Measurements from ENCODE around the gene EDA.

The EDA gene

DNA sequence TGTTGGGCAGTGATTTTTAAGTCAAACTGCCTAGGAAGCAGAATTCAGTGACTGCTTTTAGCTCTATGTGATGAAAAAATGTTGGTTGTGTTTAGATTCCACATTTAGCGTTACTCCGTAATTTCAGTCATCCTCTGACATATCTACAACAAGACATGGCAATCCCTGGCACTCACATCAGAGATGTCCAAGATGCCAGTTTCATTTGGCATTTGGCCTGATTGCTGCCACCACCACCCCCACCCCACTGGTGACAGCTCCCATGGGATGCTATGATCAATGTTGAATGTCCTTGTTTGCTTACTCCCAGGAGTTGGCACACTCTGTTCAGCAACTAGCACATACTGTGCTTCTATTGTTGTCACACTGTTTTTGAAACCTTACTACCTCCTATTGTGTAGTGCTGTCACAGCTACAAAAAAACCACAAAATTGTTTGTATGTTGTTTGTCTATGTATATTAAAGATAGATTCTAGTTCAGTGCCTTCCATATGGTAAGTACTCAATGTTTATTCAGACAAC is 332.4 kb downstream of the EDA start:
- Histone ChIP-seq H3K27me3 (ENCODE audit: control insufficient read depth, insufficient read depth, low read length) (no peaks in the 10 kb centered on the region), H3K9me3 (ENCODE audit: control insufficient read depth, insufficient read depth, low read length) (peaks cover 72% of the 10 kb centered on the region), H3K27ac (ENCODE audit: low read depth, low read length) (no peak overlapping the region)

DNA sequence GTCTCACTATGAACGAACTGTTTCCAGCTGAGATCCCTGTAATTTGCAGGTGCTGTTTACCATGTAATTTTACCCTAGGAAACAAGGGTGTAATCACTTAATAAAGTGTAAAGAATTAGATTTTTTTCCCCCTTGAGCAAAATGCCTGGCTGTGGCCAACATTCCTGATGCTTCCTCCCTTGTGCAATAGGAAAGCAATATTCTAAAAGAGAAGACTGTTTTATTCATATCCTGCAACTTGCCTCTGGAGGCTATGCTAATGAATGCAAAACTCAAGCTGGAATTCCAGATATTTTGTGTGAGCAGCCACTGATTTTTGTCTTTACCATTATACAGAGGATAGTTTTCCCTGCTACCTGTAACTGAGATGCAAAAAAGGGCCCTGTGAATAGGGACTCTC is 335.8 kb downstream of the EDA start:
- H3K4me3 ChIP-seq (ENCODE audit: low read depth, low read length) = no peak overlapping the region
- peaks cover 52% of the 10 kb centered on the region for H3K9me3 ChIP-seq (ENCODE audit: control insufficient read depth, insufficient read depth, low read length)
- no peaks in the 10 kb centered on the region for H3K27me3 ChIP-seq (ENCODE audit: control insufficient read depth, insufficient read depth, low read length)
- no peak overlapping the region for H3K9ac ChIP-seq (ENCODE audit: low read depth, low read length)
- H3K27ac ChIP-seq (ENCODE audit: low read depth, low read length) = no peak overlapping the region
- no peaks in the 10 kb centered on the region; the same call in 1 of the 2 replicates for H3K4me1 ChIP-seq (ENCODE audit: control insufficient read depth, insufficient read depth, low read length)
- no peaks in the 10 kb centered on the region for H3K36me3 ChIP-seq (ENCODE audit: control insufficient read depth, insufficient read depth, low read length)

More for the DNA sequence above, 332.4 kb downstream of the EDA start:
- Histone ChIP-seq H3K36me3 (ENCODE audit: control insufficient read depth, insufficient read depth, low read length) (no peaks in the 10 kb centered on the region), H3K4me1 (ENCODE audit: control insufficient read depth, insufficient read depth, low read length) (no peaks in the 10 kb centered on the region; the same call in 1 of the 2 replicates), H3K9ac (ENCODE audit: low read depth, low read length) (no peak overlapping the region), H3K4me3 (ENCODE audit: low read depth, low read length) (no peak overlapping the region)

DNA sequence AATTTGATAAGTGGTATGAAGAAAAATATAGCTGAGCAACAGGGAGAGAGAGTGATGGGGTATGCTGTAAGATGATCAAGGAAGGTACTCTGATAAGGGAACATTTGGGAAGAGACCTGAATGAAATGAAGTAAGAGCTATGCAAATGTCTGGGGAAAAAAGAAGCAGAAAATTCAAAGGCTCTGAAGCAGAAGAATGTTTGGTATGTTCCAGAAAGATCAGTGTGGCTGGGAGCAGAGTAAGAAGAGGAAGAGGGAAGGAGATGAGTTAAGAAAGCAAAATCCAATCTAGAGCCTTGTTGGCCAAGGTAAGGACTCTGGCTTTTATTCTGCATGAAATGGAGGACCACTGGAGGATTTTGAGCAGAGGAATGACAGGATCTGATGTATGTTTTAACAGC is 343.8 kb downstream of the EDA start:
- peaks cover 5% of the 10 kb centered on the region; the same call in 1 of the 2 replicates for H3K4me1 ChIP-seq (ENCODE audit: control insufficient read depth, insufficient read depth, low read length)
- H3K4me3 ChIP-seq (ENCODE audit: low read depth, low read length) = no peak overlapping the region
- H3K9me3 ChIP-seq (ENCODE audit: control insufficient read depth, insufficient read depth, low read length) = peaks cover 30% of the 10 kb centered on the region
- H3K27me3 ChIP-seq (ENCODE audit: control insufficient read depth, insufficient read depth, low read length) = no peaks in the 10 kb centered on the region
- no peak overlapping the region for H3K9ac ChIP-seq (ENCODE audit: low read depth, low read length)
- H3K27ac ChIP-seq (ENCODE audit: low read depth, low read length) = no peak overlapping the region
- no peaks in the 10 kb centered on the region for H3K36me3 ChIP-seq (ENCODE audit: control insufficient read depth, insufficient read depth, low read length)

DNA sequence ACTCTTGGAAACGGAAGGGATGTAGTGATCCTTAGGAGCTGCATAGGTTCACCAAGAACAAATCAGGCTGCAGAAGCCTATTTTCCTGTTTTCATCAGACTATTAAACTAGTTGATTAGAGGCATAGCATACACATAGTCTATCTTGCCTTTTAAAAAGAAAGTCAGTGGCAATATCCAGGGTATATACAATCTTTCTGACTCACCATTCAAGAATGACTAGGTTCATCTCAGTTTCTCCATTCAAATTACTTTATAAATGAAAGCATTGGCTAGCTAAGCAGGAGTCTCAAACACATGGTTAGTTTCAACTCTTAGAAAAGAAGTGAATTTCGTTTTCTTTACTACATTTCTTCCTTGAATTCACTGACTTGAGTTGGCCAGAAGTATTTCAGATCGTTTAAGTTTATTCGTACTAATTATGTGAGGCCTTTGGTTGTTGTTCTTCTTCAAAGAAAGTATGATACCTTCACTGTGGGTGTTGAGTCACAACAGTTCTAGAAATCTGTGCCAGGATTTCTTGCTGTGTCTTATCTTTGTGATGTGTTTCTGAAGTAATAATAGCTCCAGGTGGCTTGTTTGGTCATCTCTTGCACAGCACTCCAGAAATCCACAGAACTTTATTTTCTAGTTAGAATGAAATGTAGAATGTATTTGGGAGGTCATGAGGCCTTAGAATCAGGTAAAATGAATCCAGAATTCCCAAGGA is 345.6 kb downstream of the EDA start:
- Histone ChIP-seq H3K9me3 (ENCODE audit: control insufficient read depth, insufficient read depth, low read length) (peaks cover 30% of the 10 kb centered on the region), H3K27ac (ENCODE audit: low read depth, low read length) (no peak overlapping the region), H3K9ac (ENCODE audit: low read depth, low read length) (no peak overlapping the region), H3K4me3 (ENCODE audit: low read depth, low read length) (no peak overlapping the region), H3K4me1 (ENCODE audit: control insufficient read depth, insufficient read depth, low read length) (peaks cover 5% of the 10 kb centered on the region; the same call in 1 of the 2 replicates), H3K36me3 (ENCODE audit: control insufficient read depth, insufficient read depth, low read length) (no peaks in the 10 kb centered on the region), H3K27me3 (ENCODE audit: control insufficient read depth, insufficient read depth, low read length) (no peaks in the 10 kb centered on the region)

DNA sequence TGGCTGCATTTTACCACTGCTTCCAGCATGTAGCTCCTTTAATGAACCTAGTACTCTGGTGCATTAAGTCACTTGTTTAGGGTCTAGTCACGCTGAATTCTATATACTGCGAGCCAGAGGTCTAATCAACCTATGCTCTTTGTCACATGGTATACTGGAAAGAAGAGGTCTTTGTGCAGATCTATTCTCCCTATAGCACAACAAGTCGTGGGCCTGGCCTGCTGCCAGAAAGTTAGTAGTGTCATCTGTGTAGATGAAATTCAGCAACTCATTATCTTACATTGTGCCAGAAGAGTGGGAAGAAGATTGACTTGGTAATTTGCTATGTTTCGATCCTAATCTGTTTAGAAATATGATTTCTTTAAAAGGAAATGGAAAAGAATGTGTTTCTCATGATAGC is 353.0 kb downstream of the EDA start:
- no peak overlapping the region for H3K27ac ChIP-seq (ENCODE audit: low read depth, low read length)
- H3K9me3 ChIP-seq (ENCODE audit: control insufficient read depth, insufficient read depth, low read length) = peaks cover 26% of the 10 kb centered on the region
- no peak overlapping the region for H3K9ac ChIP-seq (ENCODE audit: low read depth, low read length)
- H3K4me3 ChIP-seq (ENCODE audit: low read depth, low read length) = no peak overlapping the region
- H3K27me3 ChIP-seq (ENCODE audit: control insufficient read depth, insufficient read depth, low read length) = no peaks in the 10 kb centered on the region
- no peaks in the 10 kb centered on the region for H3K4me1 ChIP-seq (ENCODE audit: control insufficient read depth, insufficient read depth, low read length)
- no peaks in the 10 kb centered on the region for H3K36me3 ChIP-seq (ENCODE audit: control insufficient read depth, insufficient read depth, low read length)

DNA sequence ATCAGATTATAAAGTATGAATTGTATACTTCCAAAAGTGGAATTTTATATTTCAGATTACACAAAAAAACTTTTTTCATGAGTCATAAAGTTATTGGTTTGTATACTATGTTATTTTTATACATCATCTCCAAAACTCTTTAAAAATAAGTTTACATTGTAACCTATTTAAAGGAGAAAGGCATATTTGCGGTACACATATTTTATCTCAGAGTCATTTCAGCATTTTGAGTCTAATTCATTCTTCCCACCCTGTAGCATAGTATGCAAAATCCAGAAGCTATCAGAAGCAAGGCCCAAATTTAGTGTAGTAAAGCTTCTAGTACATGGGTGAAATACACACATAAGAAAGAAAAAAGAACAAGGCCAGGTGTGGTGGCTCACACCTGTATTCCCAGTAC is 353.5 kb downstream of the EDA start:
- Histone ChIP-seq H3K36me3 (ENCODE audit: control insufficient read depth, insufficient read depth, low read length) (no peaks in the 10 kb centered on the region), H3K9me3 (ENCODE audit: control insufficient read depth, insufficient read depth, low read length) (peaks cover 29% of the 10 kb centered on the region), H3K27ac (ENCODE audit: low read depth, low read length) (no peak overlapping the region), H3K9ac (ENCODE audit: low read depth, low read length) (no peak overlapping the region), H3K27me3 (ENCODE audit: control insufficient read depth, insufficient read depth, low read length) (no peaks in the 10 kb centered on the region), H3K4me1 (ENCODE audit: control insufficient read depth, insufficient read depth, low read length) (no peaks in the 10 kb centered on the region), H3K4me3 (ENCODE audit: low read depth, low read length) (no peak overlapping the region)

DNA sequence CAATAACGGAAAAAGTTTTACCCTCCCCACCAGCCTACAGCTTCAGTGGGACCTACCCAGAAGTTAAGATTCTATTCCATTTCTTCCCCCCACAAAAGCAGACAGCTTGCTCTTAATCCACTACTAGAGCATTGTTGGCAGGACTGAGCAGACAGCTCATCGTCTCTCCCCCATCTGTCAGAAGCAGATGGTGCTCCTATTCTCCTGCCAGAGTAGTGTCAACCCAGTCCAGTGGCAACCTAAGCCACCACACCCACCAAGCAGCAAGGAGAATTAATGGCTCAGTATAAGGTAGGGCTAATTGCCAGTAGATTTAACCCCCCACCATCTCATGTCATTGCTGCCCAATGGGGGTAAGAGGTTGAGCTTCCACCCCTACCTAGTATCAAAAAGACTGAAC is 371.8 kb downstream of the EDA start:
- Histone ChIP-seq H3K27me3 (ENCODE audit: control insufficient read depth, insufficient read depth, low read length) (no peaks in the 10 kb centered on the region), H3K9me3 (ENCODE audit: control insufficient read depth, insufficient read depth, low read length) (peaks cover 19% of the 10 kb centered on the region), H3K9ac (ENCODE audit: low read depth, low read length) (no peak overlapping the region), H3K36me3 (ENCODE audit: control insufficient read depth, insufficient read depth, low read length) (no peaks in the 10 kb centered on the region), H3K27ac (ENCODE audit: low read depth, low read length) (no peak overlapping the region), H3K4me3 (ENCODE audit: low read depth, low read length) (no peak overlapping the region), H3K4me1 (ENCODE audit: control insufficient read depth, insufficient read depth, low read length) (no peaks in the 10 kb centered on the region)

DNA sequence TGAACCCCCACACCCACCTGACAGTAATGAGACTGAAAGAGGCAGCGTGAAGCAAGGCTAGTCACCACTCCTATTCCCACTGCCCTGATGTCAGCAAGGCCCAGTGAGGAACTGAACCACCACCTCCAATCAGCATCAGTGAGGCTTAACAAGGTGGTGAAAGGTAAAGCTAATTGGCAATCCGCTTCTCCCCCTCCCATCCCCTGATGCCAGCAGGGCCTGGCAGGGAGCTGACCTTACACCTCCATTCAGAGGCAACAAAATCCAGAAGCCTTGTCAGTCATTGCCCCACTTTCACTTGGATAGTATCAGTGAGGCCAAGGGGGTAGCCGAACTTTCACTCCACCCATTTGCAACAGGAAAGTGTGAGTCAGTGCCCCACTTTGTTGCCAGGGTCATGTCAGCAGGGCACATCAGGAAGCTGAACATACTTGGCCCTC is 373.1 kb downstream of the EDA start:
- Histone ChIP-seq H3K27ac (ENCODE audit: low read depth, low read length) (no peak overlapping the region), H3K9me3 (ENCODE audit: control insufficient read depth, insufficient read depth, low read length) (peaks cover 25% of the 10 kb centered on the region), H3K36me3 (ENCODE audit: control insufficient read depth, insufficient read depth, low read length) (no peaks in the 10 kb centered on the region), H3K4me3 (ENCODE audit: low read depth, low read length) (no peak overlapping the region), H3K4me1 (ENCODE audit: control insufficient read depth, insufficient read depth, low read length) (no peaks in the 10 kb centered on the region), H3K27me3 (ENCODE audit: control insufficient read depth, insufficient read depth, low read length) (no peaks in the 10 kb centered on the region), H3K9ac (ENCODE audit: low read depth, low read length) (no peak overlapping the region)

DNA sequence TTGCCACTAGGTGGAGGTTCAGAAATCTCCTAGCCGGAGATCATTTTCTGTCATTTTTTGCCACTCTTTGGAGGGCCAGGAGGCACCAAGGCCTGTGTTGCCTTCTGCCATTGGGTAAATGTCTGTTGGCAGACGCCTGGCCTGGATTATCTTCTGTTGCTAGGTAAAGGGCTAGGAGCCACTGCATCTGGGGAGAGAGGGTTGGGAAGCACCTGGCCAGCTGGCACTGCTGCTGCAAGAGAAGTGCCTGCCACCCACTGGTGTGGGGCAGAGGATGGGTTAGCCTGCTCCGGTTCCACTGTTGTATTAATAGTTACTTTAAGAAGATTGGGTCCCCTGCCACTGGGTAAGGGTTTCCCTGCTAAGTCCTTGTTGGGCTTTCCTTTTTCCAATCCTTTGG is 375.8 kb downstream of the EDA start:
- H3K27me3 ChIP-seq (ENCODE audit: control insufficient read depth, insufficient read depth, low read length) = no peaks in the 10 kb centered on the region
- H3K4me3 ChIP-seq (ENCODE audit: low read depth, low read length) = no peak overlapping the region
- peaks cover 33% of the 10 kb centered on the region for H3K9me3 ChIP-seq (ENCODE audit: control insufficient read depth, insufficient read depth, low read length)
- no peaks in the 10 kb centered on the region for H3K36me3 ChIP-seq (ENCODE audit: control insufficient read depth, insufficient read depth, low read length)
- no peak overlapping the region for H3K9ac ChIP-seq (ENCODE audit: low read depth, low read length)
- no peak overlapping the region for H3K27ac ChIP-seq (ENCODE audit: low read depth, low read length)
- no peaks in the 10 kb centered on the region for H3K4me1 ChIP-seq (ENCODE audit: control insufficient read depth, insufficient read depth, low read length)

DNA sequence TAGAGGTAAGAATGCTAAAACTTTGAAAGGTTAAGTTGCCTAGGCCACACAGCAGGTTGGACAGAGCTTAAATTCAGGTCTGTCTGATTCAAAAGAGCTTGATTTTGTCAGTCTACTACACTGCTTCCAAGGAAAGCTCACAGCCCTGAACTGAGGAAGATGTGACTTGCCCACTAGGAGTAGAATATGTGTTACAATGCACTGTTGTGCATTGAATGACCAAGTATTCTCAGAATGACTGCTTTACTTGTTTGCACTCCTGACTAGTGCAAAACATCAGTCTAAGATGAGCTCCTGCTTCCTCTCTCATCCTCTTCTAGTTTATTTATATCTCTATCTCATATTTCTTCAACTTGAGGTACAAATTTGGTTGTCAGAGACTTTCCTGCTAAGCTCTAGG is 377.6 kb downstream of the EDA start:
- H3K27me3 ChIP-seq (ENCODE audit: control insufficient read depth, insufficient read depth, low read length) = no peaks in the 10 kb centered on the region
- no peaks in the 10 kb centered on the region for H3K4me1 ChIP-seq (ENCODE audit: control insufficient read depth, insufficient read depth, low read length)
- no peaks in the 10 kb centered on the region for H3K36me3 ChIP-seq (ENCODE audit: control insufficient read depth, insufficient read depth, low read length)
- peaks cover 35% of the 10 kb centered on the region for H3K9me3 ChIP-seq (ENCODE audit: control insufficient read depth, insufficient read depth, low read length)
- H3K27ac ChIP-seq (ENCODE audit: low read depth, low read length) = no peak overlapping the region
- H3K9ac ChIP-seq (ENCODE audit: low read depth, low read length) = no peak overlapping the region
- H3K4me3 ChIP-seq (ENCODE audit: low read depth, low read length) = no peak overlapping the region

DNA sequence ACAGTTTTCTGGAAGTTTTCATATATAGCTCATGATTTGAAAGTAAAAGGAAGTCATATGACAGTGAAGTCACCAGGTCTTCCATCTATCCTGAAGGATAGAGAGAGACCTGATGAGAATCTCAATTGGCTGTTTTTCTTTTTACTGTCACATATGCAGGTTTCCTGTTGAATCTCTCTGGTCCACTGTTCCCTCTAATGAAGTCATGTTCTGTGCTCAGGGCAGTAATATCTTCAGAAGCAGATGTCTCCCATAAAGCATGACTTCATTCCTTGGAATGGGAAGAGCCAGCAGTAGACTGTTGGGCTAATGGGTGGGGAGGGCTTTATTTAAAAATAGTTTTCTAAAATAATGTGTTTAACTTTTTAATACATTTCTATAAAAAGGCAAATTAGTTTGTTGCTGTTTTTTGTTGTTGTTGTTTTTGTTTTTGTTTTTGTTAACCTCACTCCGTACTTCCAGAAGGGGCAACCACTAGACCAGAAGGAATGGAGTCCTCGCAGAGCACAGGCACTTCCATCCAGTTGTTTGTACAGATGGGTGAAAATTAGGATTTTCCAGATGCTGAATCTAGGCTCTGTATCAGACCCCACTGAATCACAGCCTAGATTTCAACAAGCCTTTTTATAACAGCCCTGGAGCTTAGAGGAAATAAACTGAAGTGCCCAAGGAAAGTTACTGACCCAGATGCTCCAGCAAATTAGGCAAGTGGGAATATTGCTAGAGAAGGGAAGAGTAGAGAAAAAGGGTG is 379.6 kb downstream of the EDA start:
- no peak overlapping the region for H3K4me3 ChIP-seq (ENCODE audit: low read depth, low read length)
- H3K4me1 ChIP-seq (ENCODE audit: control insufficient read depth, insufficient read depth, low read length) = no peaks in the 10 kb centered on the region
- H3K27ac ChIP-seq (ENCODE audit: low read depth, low read length) = no peak overlapping the region
- no peak overlapping the region for H3K9ac ChIP-seq (ENCODE audit: low read depth, low read length)
- peaks cover 36% of the 10 kb centered on the region for H3K9me3 ChIP-seq (ENCODE audit: control insufficient read depth, insufficient read depth, low read length)
- no peaks in the 10 kb centered on the region for H3K36me3 ChIP-seq (ENCODE audit: control insufficient read depth, insufficient read depth, low read length)
- H3K27me3 ChIP-seq (ENCODE audit: control insufficient read depth, insufficient read depth, low read length) = no peaks in the 10 kb centered on the region

Data from HUES48 (cell line).